ENCODE measurements around the gene CDC26. TPM values are rescaled to one million over a fixed set of nuclear protein-coding genes. Genes with fewer than 3 reads are reported as not detected.
"Not testable (repeated sequence)": the region's sequence is repeated elsewhere in the genome, so short reads cannot be mapped to it uniquely, and the experiment has no call there.

The CDC26 gene
- total RNA-seq, 2 donors from 2014 or later: 17.8 to 21.2 TPM

DNA sequence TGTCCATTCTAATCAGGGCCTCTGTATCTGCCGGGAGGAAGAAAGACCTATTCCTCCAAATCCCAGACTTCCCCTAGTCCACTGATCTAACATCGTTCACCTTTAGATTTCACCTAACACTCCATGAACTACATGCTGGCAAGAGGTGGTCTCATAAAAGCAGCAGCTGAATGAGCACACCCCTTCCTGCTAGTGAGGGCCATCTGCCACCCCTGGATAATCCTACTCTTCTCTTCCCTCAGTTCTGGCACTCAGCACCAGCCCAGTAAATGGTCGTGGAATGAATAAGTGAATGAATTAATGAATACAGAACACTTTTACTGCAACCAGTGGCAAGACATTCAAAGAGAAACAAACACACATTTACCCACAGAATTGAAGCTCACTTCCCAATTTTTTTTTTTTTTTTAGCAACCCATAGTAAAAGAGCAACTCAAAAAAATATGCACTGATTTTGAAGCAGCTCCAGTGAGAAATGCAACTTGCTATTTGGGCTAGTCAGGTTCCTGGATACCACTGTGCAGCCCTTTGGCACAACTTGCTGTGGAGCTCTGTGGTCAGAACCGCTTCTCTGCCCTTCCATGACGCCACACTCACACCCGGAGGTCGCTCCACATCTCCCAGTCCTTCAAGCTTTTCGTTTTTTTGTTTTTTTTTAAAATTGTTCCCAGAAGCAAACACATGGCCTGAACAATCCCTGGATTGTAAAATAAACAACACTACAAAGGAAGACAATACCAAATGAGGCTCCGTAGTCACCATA lies 21.6 kb upstream of the CDC26 start:
- intact Hi-C loops (cut with DNase I): no loop called here
- Histone ChIP-seq H3K4me3 (no peak overlapping the region), H3K27ac (no peak overlapping the region), H3K9me3 (no peaks in the 10 kb centered on the region), H3K4me1 (replicated peaks) (no peaks in the 10 kb centered on the region), H3K27me3 (replicated peaks; ENCODE audit: insufficient read depth) (no peaks in the 10 kb centered on the region), H3K36me3 (peaks cover 0 to 4% of the 10 kb centered on the region in 2 donors)
- WGBS: 61% methylated on average over 9 of the region's 9 CpGs
- no peak for DNase-seq (ENCODE audit: low spot score)
- TF ChIP-seq POLR2AphosphoS5 (IDR thresholded peaks at IDR 0.05): no peak
- TF ChIP-seq, protein P1, sequence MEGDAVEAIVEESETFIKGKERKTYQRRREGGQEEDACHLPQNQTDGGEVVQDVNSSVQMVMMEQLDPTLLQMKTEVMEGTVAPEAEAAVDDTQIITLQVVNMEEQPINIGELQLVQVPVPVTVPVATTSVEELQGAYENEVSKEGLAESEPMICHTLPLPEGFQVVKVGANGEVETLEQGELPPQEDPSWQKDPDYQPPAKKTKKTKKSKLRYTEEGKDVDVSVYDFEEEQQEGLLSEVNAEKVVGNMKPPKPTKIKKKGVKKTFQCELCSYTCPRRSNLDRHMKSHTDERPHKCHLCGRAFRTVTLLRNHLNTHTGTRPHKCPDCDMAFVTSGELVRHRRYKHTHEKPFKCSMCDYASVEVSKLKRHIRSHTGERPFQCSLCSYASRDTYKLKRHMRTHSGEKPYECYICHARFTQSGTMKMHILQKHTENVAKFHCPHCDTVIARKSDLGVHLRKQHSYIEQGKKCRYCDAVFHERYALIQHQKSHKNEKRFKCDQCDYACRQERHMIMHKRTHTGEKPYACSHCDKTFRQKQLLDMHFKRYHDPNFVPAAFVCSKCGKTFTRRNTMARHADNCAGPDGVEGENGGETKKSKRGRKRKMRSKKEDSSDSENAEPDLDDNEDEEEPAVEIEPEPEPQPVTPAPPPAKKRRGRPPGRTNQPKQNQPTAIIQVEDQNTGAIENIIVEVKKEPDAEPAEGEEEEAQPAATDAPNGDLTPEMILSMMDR (IDR thresholded peaks at IDR 0.05): no peak
- no peak for TF ChIP-seq POLR2A (IDR thresholded peaks at IDR 0.05)

DNA sequence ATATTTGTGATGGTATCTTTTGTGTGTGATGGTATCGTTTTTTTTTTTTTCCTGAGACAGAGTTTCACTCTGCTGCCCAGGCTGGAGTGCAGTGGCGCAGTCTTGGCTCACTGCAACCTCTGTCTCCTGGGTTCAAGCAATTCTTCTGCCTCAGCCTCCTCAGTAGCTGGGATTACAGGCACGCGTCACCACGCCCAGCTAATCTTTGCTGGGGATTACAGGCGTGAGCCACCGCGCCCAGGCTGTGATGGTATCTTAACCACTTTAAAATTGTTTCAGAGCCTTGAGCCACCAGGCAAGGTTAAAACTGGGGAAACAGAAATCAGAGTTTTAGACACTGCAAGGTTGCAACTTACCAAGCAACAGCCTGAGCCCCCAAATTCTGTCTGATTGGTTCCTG lies 20.9 kb upstream of the CDC26 start:
- H3K27ac ChIP-seq; H3K9me3 ChIP-seq; H3K36me3 ChIP-seq; H3K4me1 ChIP-seq (replicated peaks); H3K27me3 ChIP-seq (replicated peaks; ENCODE audit: insufficient read depth); DNase-seq (ENCODE audit: low spot score); H3K4me3 ChIP-seq; intact Hi-C loops (cut with DNase I): not testable (repeated sequence)
- WGBS: 90% methylated on average over 8 of the region's 8 CpGs

- Histone ChIP-seq H3K4me1 (replicated peaks) (no peaks in the 10 kb centered on the region), H3K9me3 (no peaks in the 10 kb centered on the region), H3K27me3 (replicated peaks; ENCODE audit: insufficient read depth) (no peaks in the 10 kb centered on the region), H3K27ac (no peak overlapping the region), H3K36me3 (peaks cover 7 to 8% of the 10 kb centered on the region in 2 donors), H3K4me3 (no peak overlapping the region)
- intact Hi-C loops (cut with DNase I): no loop called here
- no peak for DNase-seq (ENCODE audit: low spot score)
- TF ChIP-seq POLR2AphosphoS5 (IDR thresholded peaks at IDR 0.05) (no peak), POLR2A (IDR thresholded peaks at IDR 0.05) (no peak)
- TF ChIP-seq, protein P1 (IDR thresholded peaks at IDR 0.05): no peak
- WGBS: 80% methylated on average over 7 of the region's 7 CpGs
These were observed 18.0 kb upstream of the CDC26 start for GRCh38 chr9:113293285-113293878.

DNA sequence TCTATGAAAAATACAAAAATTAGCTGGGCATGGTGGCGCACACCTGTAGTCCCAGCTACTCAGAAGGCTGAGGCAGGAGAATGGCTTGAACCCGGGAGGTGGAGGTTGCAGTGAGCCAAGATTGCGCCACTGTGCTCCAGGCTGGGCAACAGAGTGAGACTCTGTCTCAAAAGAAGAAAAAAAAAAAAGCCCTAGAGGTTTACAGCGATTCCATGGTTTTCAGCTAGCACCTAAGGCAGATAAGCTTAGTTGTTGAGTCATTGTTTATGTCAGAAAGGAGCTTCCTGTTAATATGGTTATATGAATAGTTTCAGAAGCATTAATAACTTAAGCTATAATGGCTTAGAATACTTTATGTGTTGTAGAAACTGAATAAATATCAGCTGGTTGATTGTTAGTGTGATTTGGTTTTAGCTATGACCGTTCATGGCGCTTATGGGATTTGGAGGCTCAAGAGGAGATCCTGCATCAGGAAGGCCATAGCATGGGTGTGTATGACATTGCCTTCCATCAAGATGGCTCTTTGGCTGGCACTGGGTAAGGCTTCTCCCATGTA lies 14.8 kb upstream of the CDC26 start:
- Histone ChIP-seq H3K4me3 (no peak overlapping the region), H3K27ac (no peak overlapping the region), H3K4me1 (replicated peaks) (peaks cover 4% of the 10 kb centered on the region), H3K9me3 (no peaks in the 10 kb centered on the region), H3K27me3 (replicated peaks; ENCODE audit: insufficient read depth) (no peaks in the 10 kb centered on the region), H3K36me3 (peaks cover 7 to 8% of the 10 kb centered on the region in 2 donors)
- intact Hi-C loops (cut with DNase I): no loop called here
- DNase-seq (ENCODE audit: low spot score): no peak
- no peak for TF ChIP-seq POLR2A (IDR thresholded peaks at IDR 0.05)
- TF ChIP-seq POLR2AphosphoS5 (IDR thresholded peaks at IDR 0.05): no peak
- TF ChIP-seq, protein P1 (IDR thresholded peaks at IDR 0.05): no peak
- 97% methylated on average over 6 of the region's 6 CpGs for WGBS

DNA sequence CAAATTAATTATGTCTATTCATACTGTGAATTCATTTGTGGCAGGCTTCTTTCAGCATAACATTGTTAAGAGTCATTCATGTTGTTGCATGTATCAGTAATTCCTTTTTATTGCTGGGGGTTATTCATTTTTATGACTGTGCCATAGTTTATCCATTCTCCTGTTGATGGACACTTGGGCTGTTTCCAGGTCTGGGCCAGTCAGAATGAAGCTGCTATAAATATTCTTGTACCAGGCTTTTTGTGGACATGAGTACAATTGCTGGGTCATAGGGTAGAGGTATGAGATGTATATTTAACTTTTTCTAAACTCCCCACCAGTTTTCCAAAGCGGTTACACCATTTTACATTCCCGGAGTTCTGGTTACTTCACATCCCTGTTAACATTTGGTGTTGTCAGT lies 13.7 kb upstream of the CDC26 start:
- Histone ChIP-seq H3K27me3 (replicated peaks; ENCODE audit: insufficient read depth) (no peaks in the 10 kb centered on the region), H3K4me3 (no peak overlapping the region), H3K36me3 (peaks cover 7 to 8% of the 10 kb centered on the region in 2 donors), H3K27ac (no peak overlapping the region), H3K9me3 (no peaks in the 10 kb centered on the region), H3K4me1 (replicated peaks) (peaks cover 4% of the 10 kb centered on the region)
- WGBS: 96% methylated on average over 2 of the region's 2 CpGs
- TF ChIP-seq POLR2A (IDR thresholded peaks at IDR 0.05): no peak
- TF ChIP-seq, protein P1 (IDR thresholded peaks at IDR 0.05): no peak
- TF ChIP-seq POLR2AphosphoS5 (IDR thresholded peaks at IDR 0.05): no peak
- intact Hi-C loops (cut with DNase I): no loop called here
- DNase-seq (ENCODE audit: low spot score): no peak

All from prostate gland (tissue), 2 donors.